Measurements from ENCODE around the gene WDR64. TPM values are rescaled to one million over a fixed set of nuclear protein-coding genes. Genes with fewer than 3 reads are reported as not detected.

WDR64 gene
- total and polyA plus RNA-seq, 3 donors from 2014 or later: 4.3 to 7.1 (median 5.5) TPM

DNA sequence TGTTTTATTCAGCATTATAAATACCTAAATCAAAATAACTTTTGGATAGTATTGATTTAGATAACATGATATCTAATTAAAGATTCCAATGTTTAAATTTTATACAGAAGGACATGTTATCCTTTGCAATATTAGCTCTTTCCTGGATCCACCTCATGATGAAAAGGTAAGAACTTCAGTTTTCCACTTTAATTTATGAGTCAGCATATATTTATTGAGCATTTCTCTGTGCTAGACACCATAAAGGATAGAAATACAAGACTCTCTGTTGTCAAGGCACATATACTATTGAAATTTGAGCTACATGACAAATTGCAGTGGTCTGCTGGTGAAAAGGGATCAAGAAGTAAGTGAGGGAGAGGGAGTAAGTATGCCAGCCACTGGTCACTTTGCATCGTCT is 127.8 kb downstream of the WDR64 start:
- Histone ChIP-seq H3K36me3 (ENCODE audit: low read depth, missing control alignments) (no peaks in the 10 kb centered on the region), H3K4me1 (no peaks in the 10 kb centered on the region), H3K9me3 (no peaks in the 10 kb centered on the region), H3K27ac (no peak overlapping the region), H3K4me3 (no peak overlapping the region), H3K27me3 (no peaks in the 10 kb centered on the region)
- no peak for DNase-seq
- TF ChIP-seq POLR2A (IDR thresholded peaks at IDR 0.05): no peak
- no peak for TF ChIP-seq CTCF (IDR thresholded peaks at IDR 0.05)
- intact Hi-C loops (cut with DNase I; ENCODE audit: low total_unique reads): no loop called here
- WGBS, 2 donors: 88 to 89% methylated on average over 1 of the region's 1 CpG

DNA sequence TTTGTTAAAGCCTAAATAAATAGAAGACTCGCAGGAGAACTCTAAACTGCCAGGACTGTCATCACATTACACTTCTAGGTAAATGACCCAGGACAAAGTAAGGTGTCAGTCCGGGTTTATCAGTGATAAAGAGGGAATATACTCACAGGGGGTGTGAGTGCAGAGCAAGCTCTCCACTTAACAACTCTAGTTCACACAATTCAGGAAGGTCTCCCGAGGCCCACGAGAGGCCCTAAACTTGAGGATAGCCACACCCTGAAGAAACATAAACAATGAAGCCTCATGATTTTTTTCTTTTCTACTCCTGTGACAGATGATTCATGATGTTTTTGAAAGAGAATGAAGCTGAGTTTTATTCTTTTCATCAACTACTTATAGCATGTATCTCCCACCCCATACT is 130.3 kb downstream of the WDR64 start:
- 61 to 63% methylated on average over 4 of the region's 4 CpGs for WGBS, 2 donors
- TF ChIP-seq POLR2A (IDR thresholded peaks at IDR 0.05) (no peak), CTCF (IDR thresholded peaks at IDR 0.05) (no peak)
- Histone ChIP-seq H3K36me3 (ENCODE audit: low read depth, missing control alignments) (no peaks in the 10 kb centered on the region), H3K9me3 (no peaks in the 10 kb centered on the region), H3K4me3 (no peak overlapping the region), H3K27ac (no peak overlapping the region), H3K4me1 (no peaks in the 10 kb centered on the region), H3K27me3 (no peaks in the 10 kb centered on the region)
- intact Hi-C loops (cut with DNase I; ENCODE audit: low total_unique reads): no loop called here
- no peak for DNase-seq

- Histone ChIP-seq H3K9me3 (no peaks in the 10 kb centered on the region), H3K36me3 (ENCODE audit: low read depth, missing control alignments) (no peaks in the 10 kb centered on the region), H3K4me1 (no peaks in the 10 kb centered on the region), H3K27me3 (no peaks in the 10 kb centered on the region), H3K27ac (no peak overlapping the region), H3K4me3 (no peak overlapping the region)
- intact Hi-C loops (cut with DNase I; ENCODE audit: low total_unique reads): no loop called here
- no peak for TF ChIP-seq POLR2A (IDR thresholded peaks at IDR 0.05)
- 57 to 70% methylated on average over 4 of the region's 4 CpGs for WGBS, 2 donors
- no peak for DNase-seq
Measured at GRCh38 chr1:241787691-241788090, 135.6 kb downstream of the WDR64 start.

DNA sequence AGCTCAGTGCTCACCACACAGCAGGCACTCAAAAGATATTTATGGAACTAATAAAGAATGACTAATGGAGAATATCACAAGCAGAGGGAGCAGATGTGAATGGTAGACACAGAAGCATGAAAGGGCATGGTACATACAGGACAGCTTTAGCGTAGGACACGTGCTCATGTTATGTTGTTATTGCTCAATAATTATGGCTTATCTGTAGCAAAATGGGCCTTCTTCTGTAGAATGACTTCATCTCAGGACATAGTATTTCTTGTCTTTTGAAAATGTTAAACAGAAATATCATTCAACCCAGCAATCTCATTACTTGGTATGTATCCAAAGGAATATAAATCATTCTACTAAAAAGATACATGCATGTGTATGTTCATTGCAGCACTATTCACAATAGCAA is 137.0 kb downstream of the WDR64 start:
- H3K4me1 ChIP-seq: no peaks in the 10 kb centered on the region
- no peaks in the 10 kb centered on the region for H3K36me3 ChIP-seq (ENCODE audit: low read depth, missing control alignments)
- no peak overlapping the region for H3K4me3 ChIP-seq
- H3K27me3 ChIP-seq: no peaks in the 10 kb centered on the region
- intact Hi-C loops (cut with DNase I; ENCODE audit: low total_unique reads): no loop called here
- TF ChIP-seq POLR2A (IDR thresholded peaks at IDR 0.05) (no peak), CTCF (IDR thresholded peaks at IDR 0.05) (no peak)
- no peak overlapping the region for H3K27ac ChIP-seq
- H3K9me3 ChIP-seq: no peaks in the 10 kb centered on the region
- WGBS, 2 donors: 86 to 99% methylated on average over 2 of the region's 2 CpGs
- no peak for DNase-seq

DNA sequence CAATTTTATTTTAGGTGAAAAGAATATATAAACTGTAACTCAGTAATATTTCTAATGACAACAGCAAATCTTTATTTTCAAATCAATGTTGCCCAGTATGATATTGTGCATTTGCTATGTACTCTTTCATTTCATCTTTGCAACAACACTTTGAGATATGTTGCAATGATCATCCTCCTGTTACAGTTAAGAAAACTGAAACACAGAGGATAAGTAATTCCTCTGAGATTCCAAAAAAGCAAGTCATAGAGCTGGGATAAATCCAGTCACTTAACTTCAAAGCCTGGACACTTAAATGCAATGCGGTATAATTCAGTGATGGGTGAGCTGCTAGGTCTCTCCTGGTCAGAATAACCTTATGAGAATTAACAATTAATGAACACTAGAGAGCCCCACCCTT is 147.3 kb downstream of the WDR64 start:
- Histone ChIP-seq H3K36me3 (ENCODE audit: low read depth, missing control alignments) (no peaks in the 10 kb centered on the region), H3K4me3 (no peak overlapping the region), H3K4me1 (no peaks in the 10 kb centered on the region), H3K27ac (no peak overlapping the region), H3K9me3 (no peaks in the 10 kb centered on the region), H3K27me3 (no peaks in the 10 kb centered on the region)
- no peak for DNase-seq
- 90 to 95% methylated on average over 1 of the region's 1 CpG for WGBS, 2 donors
- intact Hi-C loops (cut with DNase I; ENCODE audit: low total_unique reads): no loop called here
- TF ChIP-seq POLR2A (IDR thresholded peaks at IDR 0.05) (no peak), CTCF (IDR thresholded peaks at IDR 0.05) (no peak)

Data from testis (tissue), 3 donors.